ENCODE data around the gene CUBN.

The CUBN gene

GRCh38 chr10:17068953-17069352, 60.7 kb downstream of the CUBN start:
- no peak for DNase-seq (ENCODE audit: low read depth)

GRCh38 chr10:17067376-17068264, 62.0 kb downstream of the CUBN start:
- no peak for DNase-seq (ENCODE audit: low read depth)

- no peak for DNase-seq (ENCODE audit: low read depth)
Observed at GRCh38 chr10:17066807-17067206, 62.8 kb downstream of the CUBN start.

- no peak for DNase-seq (ENCODE audit: low read depth)
Observed at GRCh38 chr10:17066000-17066399, 63.6 kb downstream of the CUBN start.

GRCh38 chr10:17065273-17065672, 64.3 kb downstream of the CUBN start:
- DNase-seq (ENCODE audit: low read depth) = no peak

GRCh38 chr10:17064435-17064834, 65.2 kb downstream of the CUBN start:
- DNase-seq (ENCODE audit: low read depth) = no peak

GRCh38 chr10:17062955-17063484, 66.6 kb downstream of the CUBN start:
- no peak for DNase-seq (ENCODE audit: low read depth)

GRCh38 chr10:17062493-17062892, 67.1 kb downstream of the CUBN start:
- no peak for DNase-seq (ENCODE audit: low read depth)

GRCh38 chr10:17062009-17062408, 67.6 kb downstream of the CUBN start:
- no peak for DNase-seq (ENCODE audit: low read depth)

- no peak for DNase-seq (ENCODE audit: low read depth)
Observed at GRCh38 chr10:17061418-17061817, 68.2 kb downstream of the CUBN start.

GRCh38 chr10:17060289-17060688, 69.3 kb downstream of the CUBN start:
- DNase-seq (ENCODE audit: low read depth) = no peak

- no peak for DNase-seq (ENCODE audit: low read depth)
Observed at GRCh38 chr10:17059197-17059688, 70.4 kb downstream of the CUBN start.

- DNase-seq (ENCODE audit: low read depth) = no peak
Observed at GRCh38 chr10:17058093-17058492, 71.5 kb downstream of the CUBN start.

- DNase-seq (ENCODE audit: low read depth) = no peak
Observed at GRCh38 chr10:17056781-17057428, 72.7 kb downstream of the CUBN start.

GRCh38 chr10:17053513-17053912, 76.1 kb downstream of the CUBN start:
- no peak for DNase-seq (ENCODE audit: low read depth)

- no peak for DNase-seq (ENCODE audit: low read depth)
Observed at GRCh38 chr10:17053061-17053460, 76.5 kb downstream of the CUBN start.

GRCh38 chr10:17051851-17052250, 77.8 kb downstream of the CUBN start:
- DNase-seq (ENCODE audit: low read depth) = no peak

GRCh38 chr10:17049195-17049594, 80.4 kb downstream of the CUBN start:
- no peak for DNase-seq (ENCODE audit: low read depth)

- no peak for DNase-seq (ENCODE audit: low read depth)
Observed at GRCh38 chr10:17047908-17048307, 81.7 kb downstream of the CUBN start.

- DNase-seq (ENCODE audit: low read depth) = no peak
Observed at GRCh38 chr10:17046989-17047388, 82.6 kb downstream of the CUBN start.

- no peak for DNase-seq (ENCODE audit: low read depth)
Observed at GRCh38 chr10:17043586-17043985, 86.0 kb downstream of the CUBN start.

GRCh38 chr10:17041626-17042520, 87.7 kb downstream of the CUBN start:
- no peak for DNase-seq (ENCODE audit: low read depth)

Data from HS-27A (cell line).